Measurements from ENCODE around the gene MICAL3.

DNA sequence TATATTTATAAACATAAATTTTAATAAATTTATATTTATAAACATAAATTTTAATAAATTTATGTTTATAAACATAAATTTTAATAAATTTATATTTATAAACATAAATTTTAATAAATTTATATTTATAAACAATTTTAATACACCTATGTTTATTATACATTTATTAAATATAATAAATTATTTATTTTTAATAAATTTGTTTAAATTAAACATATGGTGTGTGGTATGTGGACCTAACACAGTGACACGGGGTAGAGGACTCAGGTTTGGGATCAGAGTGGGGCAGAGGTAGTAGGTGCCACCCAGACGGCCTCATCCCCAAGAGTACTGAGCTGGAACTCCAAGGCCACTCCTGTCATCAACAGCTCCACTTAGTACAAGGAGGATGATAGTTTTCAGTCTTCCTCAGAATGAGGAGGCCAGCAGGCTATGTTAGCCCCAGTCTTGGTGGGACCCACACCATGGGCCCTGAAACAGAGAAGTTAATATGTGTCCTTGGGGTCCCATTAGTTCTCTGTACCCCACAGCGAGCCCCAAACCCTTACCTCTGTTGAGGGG is 203.4 kb downstream of the MICAL3 start:
- TF ChIP-seq TEAD1 (CRISPR knock-in tag; IDR thresholded peaks at IDR 0.05) (no peak), ZNF263 (CRISPR knock-in tag; IDR thresholded peaks at IDR 0.05; ENCODE audit: borderline replicate concordance) (no peak), TBP (optimal IDR thresholded peaks at IDR 0.05; ENCODE audit: low read depth, low read length) (no peak), POLR2A (conservative IDR thresholded peaks at IDR 0.05) (no peak), GATA2 (CRISPR knock-in tag; IDR thresholded peaks at IDR 0.05) (no peak), ZNF830 (CRISPR knock-in tag; IDR thresholded peaks at IDR 0.05) (no peak), TAF1 (IDR thresholded peaks at IDR 0.05; ENCODE audit: control insufficient read depth, extremely low read depth, insufficient read depth, low read length, severe bottlenecking) (no peak), GABPA (tag; conservative IDR thresholded peaks at IDR 0.05; ENCODE audit: low read depth) (no peak), SRSF1 (IDR thresholded peaks at IDR 0.05; ENCODE audit: low read depth, low read length) (no peak), NFYB (IDR thresholded peaks at IDR 0.05; ENCODE audit: extremely low read depth, insufficient read length) (no peak), HNRNPK (IDR thresholded peaks at IDR 0.05; ENCODE audit: low read depth, low read length, poor library complexity, severe bottlenecking) (no peak), GTF2A2 (tag; IDR thresholded peaks at IDR 0.05) (no peak)

All from K562 (cell line).